HG02885 (cell line): Measurements from ENCODE around the gene LYPLAL1.
A peak's percentile ranks its signal among the peaks of the same experiment; 100 is the strongest.
"Not testable (repeated sequence)": the region's sequence is repeated elsewhere in the genome, so short reads cannot be mapped to it uniquely, and the experiment has no call there.

Source experiments
- ATAC-seq: cut with Tn5 transposase; IDR thresholded peaks from one replicate; pipeline ENCODE4 v1.9.1; 2021; ENCODE audit warnings: mild to moderate bottlenecking; ENCODE audit not compliant: unreplicated experiment, poor library complexity

Gene LYPLAL1

GRCh38 chr1:219206350-219206749 is 32.7 kb downstream of the LYPLAL1 start:
- no peak for ATAC-seq

- ATAC-seq, result no peak
Observed at GRCh38 chr1:219209578-219209977, 35.9 kb downstream of the LYPLAL1 start.

GRCh38 chr1:219210067-219210466 is 36.4 kb downstream of the LYPLAL1 start:
- no peak for ATAC-seq

- peak; percentile 40 for ATAC-seq
Observed at GRCh38 chr1:219215477-219215876, 41.8 kb downstream of the LYPLAL1 start.

- peak; percentile 98 for ATAC-seq
Observed at GRCh38 chr1:219220945-219221344, 47.3 kb downstream of the LYPLAL1 start.

GRCh38 chr1:219223496-219223895 is 49.8 kb downstream of the LYPLAL1 start:
- ATAC-seq, result no peak

GRCh38 chr1:219226196-219226595 is 52.5 kb downstream of the LYPLAL1 start:
- no peak for ATAC-seq

GRCh38 chr1:219227360-219228057 is 53.8 kb downstream of the LYPLAL1 start:
- no peak for ATAC-seq

GRCh38 chr1:219228058-219228419 is 54.4 kb downstream of the LYPLAL1 start:
- ATAC-seq, result no peak

GRCh38 chr1:219232890-219233289 is 59.2 kb downstream of the LYPLAL1 start:
- ATAC-seq, result no peak

- no peak for ATAC-seq
Observed at GRCh38 chr1:219235903-219236481, 62.3 kb downstream of the LYPLAL1 start.

GRCh38 chr1:219236933-219237610 is 63.4 kb downstream of the LYPLAL1 start:
- no peak for ATAC-seq

GRCh38 chr1:219239518-219239917 is 65.8 kb downstream of the LYPLAL1 start:
- no peak for ATAC-seq

GRCh38 chr1:219244864-219245263 is 71.2 kb downstream of the LYPLAL1 start:
- ATAC-seq, result no peak

- ATAC-seq, result no peak
Observed at GRCh38 chr1:219247441-219247840, 73.8 kb downstream of the LYPLAL1 start.

- ATAC-seq, result not testable (repeated sequence)
Observed at GRCh38 chr1:219250468-219250867, 76.8 kb downstream of the LYPLAL1 start.

GRCh38 chr1:219257751-219258150 is 84.1 kb downstream of the LYPLAL1 start:
- ATAC-seq, result no peak

GRCh38 chr1:219261454-219261853 is 87.8 kb downstream of the LYPLAL1 start:
- ATAC-seq, result no peak
